ENCODE results near the gene EPB41L1.

The EPB41L1 gene

DNA sequence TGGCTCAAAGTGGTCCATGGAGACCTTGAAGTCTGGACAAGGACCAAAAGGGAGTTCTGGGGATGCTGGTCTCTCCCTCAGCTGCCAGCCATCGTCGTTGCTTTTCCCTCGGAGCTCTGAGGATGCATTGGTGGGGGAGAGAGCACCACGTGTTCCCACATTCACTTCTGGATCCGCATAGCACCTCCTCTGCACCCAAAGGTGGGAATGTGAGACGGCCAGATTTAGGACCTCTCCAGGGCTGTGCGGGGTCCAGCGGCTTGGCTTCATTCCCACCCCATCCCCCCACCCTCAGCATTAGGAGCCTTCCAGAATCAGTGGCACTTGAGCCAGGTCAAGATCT is 1.1 kb downstream of the EPB41L1 start:
- peak overlapping the region; percentile 70 for H3K4me3 ChIP-seq (ENCODE audit: extremely low read depth, insufficient read depth, low read length, poor library complexity, severe bottlenecking)
- H3K4me1 ChIP-seq (ENCODE audit: control insufficient read depth, insufficient read depth, low read length, poor library complexity, severe bottlenecking) = peaks cover 15% of the 10 kb centered on the region
- H3K27ac ChIP-seq (ENCODE audit: low read depth, low read length, severe bottlenecking) = no peak overlapping the region
- H3K36me3 ChIP-seq (ENCODE audit: control insufficient read depth, insufficient read depth, low read length) = no peaks in the 10 kb centered on the region
- 71 to 86% methylated on average over 5 to 8 of the region's 8 CpGs for WGBS, 2 experiments (ENCODE audit: insufficient coverage in 2 of 2)
- no peaks in the 10 kb centered on the region for H3K9me3 ChIP-seq (ENCODE audit: control insufficient read depth, low read length)

DNA sequence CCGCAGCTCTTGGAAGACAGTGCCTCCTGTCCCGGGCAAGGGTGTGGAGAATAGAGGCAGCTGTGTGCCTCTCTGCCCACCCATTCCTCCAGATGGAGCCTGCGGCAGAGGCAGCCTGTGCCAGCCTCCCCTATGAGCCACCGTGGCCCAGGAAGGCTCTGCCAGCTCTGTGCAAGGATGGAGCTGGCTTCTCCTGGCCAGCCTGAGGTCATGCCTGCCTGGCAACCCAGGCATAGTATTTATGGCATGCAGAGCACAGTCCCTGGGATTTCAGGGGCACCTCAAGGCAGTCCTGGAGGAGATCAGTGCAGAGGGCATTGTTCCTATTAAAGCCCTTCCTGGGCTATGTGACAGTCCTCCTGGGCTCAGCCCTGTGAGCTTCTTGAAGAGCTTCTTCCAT is 1.5 kb downstream of the EPB41L1 start:
- H3K4me1 ChIP-seq (ENCODE audit: control insufficient read depth, insufficient read depth, low read length, poor library complexity, severe bottlenecking) = peaks cover 11% of the 10 kb centered on the region
- 83 to 90% methylated on average over 2 to 4 of the region's 4 CpGs for WGBS, 2 experiments (ENCODE audit: insufficient coverage in 2 of 2)
- H3K36me3 ChIP-seq (ENCODE audit: control insufficient read depth, insufficient read depth, low read length) = no peaks in the 10 kb centered on the region
- no peak overlapping the region for H3K27ac ChIP-seq (ENCODE audit: low read depth, low read length, severe bottlenecking)
- no peaks in the 10 kb centered on the region for H3K9me3 ChIP-seq (ENCODE audit: control insufficient read depth, low read length)
- H3K4me3 ChIP-seq (ENCODE audit: extremely low read depth, insufficient read depth, low read length, poor library complexity, severe bottlenecking) = no peak overlapping the region

DNA sequence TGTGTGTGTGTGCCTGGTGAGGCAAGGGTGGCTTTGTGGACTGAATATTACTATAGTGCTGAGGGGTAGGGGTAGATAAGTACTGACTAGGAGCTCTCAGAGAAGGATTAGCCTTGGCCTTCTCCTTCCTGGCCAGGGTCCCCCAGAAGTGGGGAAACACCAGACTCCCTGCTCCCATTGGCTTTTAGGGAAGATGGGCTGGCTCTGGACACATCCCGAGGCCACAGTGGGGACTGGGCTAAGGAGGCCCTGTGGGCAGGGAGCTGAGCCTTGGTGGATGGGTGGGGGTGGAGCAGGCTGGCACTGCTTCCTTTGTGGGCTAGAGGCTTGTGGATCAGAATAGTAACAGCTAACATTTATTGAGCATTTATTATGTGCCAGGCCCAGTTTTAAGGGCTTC is 3.1 kb downstream of the EPB41L1 start:
- H3K27ac ChIP-seq (ENCODE audit: low read depth, low read length, severe bottlenecking) = no peak overlapping the region
- no peaks in the 10 kb centered on the region for H3K36me3 ChIP-seq (ENCODE audit: control insufficient read depth, insufficient read depth, low read length)
- no peaks in the 10 kb centered on the region for H3K9me3 ChIP-seq (ENCODE audit: control insufficient read depth, low read length)
- no CpG with 5 or more reads among the region's 1 CpG for WGBS, 2 experiments (ENCODE audit: insufficient coverage in 2 of 2)
- H3K4me3 ChIP-seq (ENCODE audit: extremely low read depth, insufficient read depth, low read length, poor library complexity, severe bottlenecking) = no peak overlapping the region
- H3K4me1 ChIP-seq (ENCODE audit: control insufficient read depth, insufficient read depth, low read length, poor library complexity, severe bottlenecking) = peaks cover 4% of the 10 kb centered on the region

DNA sequence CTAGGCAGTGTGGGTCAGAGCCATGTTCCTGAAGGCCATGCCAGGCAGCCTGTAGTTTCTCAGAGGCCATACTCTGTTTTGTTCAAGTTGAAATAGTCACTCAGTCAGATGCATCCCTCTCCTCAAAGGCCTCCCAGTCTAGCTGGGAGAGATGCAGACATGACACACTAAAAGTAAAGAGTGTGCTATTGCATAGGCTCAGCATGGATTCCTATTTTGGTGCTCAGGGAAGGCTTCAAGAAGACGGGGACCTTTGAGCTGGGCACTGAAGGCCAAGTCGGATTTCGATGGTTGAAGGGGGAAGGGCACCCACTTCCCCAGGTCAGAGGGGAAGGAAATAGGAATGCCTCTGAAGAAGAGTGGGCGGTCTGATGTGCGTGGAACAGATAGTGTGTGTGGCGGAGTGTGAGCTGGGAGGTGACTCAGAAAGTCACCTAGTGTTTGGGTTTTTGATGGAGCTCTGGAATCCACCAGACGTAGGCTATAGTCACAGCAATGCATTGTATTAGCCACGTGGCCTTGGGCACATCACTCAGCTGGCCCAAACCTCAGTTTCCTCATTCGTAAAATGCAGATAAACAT is 3.7 kb downstream of the EPB41L1 start:
- H3K4me1 ChIP-seq (ENCODE audit: control insufficient read depth, insufficient read depth, low read length, poor library complexity, severe bottlenecking) = peaks cover 4% of the 10 kb centered on the region
- no peak overlapping the region for H3K27ac ChIP-seq (ENCODE audit: low read depth, low read length, severe bottlenecking)
- 80 to 87% methylated on average over 7 of the region's 9 CpGs for whole genome bisulfite sequencing, 2 experiments (ENCODE audit: insufficient coverage in 2 of 2)

DNA sequence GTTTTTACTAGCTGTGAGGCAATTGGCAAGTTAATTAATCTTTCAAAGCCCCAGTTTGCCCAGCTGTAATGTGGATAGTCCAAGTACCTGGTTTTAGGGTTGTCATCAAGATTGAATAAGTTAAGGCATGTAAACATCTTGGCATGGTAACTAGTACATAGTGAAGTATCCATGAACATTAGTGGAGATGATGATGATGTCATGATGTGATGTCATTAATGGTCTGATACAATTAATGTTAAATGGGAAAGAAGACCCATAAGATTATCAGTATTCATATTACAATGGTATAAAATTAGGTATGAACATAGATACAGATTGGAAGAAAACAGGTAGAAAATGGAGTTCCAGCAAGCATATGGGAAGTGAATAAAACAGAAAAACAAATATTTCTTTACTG is 5.3 kb downstream of the EPB41L1 start:
- Histone ChIP-seq H3K4me1 (ENCODE audit: control insufficient read depth, insufficient read depth, low read length, poor library complexity, severe bottlenecking) (no peaks in the 10 kb centered on the region), H3K4me3 (ENCODE audit: extremely low read depth, insufficient read depth, low read length, poor library complexity, severe bottlenecking) (no peak overlapping the region), H3K36me3 (ENCODE audit: control insufficient read depth, insufficient read depth, low read length) (no peaks in the 10 kb centered on the region), H3K9me3 (ENCODE audit: control insufficient read depth, low read length) (no peaks in the 10 kb centered on the region), H3K27ac (ENCODE audit: low read depth, low read length, severe bottlenecking) (no peak overlapping the region)

More for the DNA sequence above, 3.7 kb downstream of the EPB41L1 start:
- Histone ChIP-seq H3K4me3 (ENCODE audit: extremely low read depth, insufficient read depth, low read length, poor library complexity, severe bottlenecking) (no peak overlapping the region), H3K9me3 (ENCODE audit: control insufficient read depth, low read length) (no peaks in the 10 kb centered on the region), H3K36me3 (ENCODE audit: control insufficient read depth, insufficient read depth, low read length) (no peaks in the 10 kb centered on the region)

DNA sequence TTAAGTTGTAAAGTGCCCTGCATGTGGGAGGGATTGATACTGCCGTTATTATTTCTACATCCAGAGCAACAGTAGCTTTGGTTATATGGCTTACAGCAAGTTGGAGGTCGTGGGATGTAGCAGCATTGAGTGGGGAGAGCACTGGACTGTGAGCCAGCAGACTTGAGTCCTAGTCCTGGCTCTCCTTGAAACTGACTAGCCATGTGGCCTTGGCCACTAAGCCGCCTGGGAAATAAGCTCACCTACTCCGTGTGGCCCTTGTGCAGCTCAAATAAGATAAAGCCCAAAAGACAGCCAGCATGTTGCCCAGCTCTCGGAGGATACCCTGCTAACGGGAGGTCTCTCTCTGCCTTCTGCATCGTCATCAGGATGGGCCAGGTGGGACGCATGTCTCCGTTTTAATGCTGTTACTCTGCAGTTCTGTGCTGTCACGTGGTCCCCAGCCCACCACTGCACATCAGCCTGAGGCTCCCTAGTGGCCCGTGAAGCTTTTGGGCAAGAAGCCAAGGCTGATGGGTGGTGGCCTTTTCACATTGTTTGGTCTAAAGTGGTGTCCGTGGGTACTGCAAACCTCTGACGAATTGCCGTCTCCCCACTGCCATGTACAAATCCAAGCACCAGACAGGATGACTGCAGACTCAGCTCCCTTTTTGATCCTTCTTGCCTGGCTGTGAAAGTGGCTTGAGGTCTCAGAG is 7.9 kb downstream of the EPB41L1 start:
- 89% methylated on average over 12 of the region's 14 CpGs for WGBS, 2 experiments (ENCODE audit: insufficient coverage in 2 of 2)
- H3K27ac ChIP-seq (ENCODE audit: low read depth, low read length, severe bottlenecking) = no peak overlapping the region
- no peaks in the 10 kb centered on the region for H3K9me3 ChIP-seq (ENCODE audit: control insufficient read depth, low read length)
- no peaks in the 10 kb centered on the region for H3K36me3 ChIP-seq (ENCODE audit: control insufficient read depth, insufficient read depth, low read length)
- H3K4me1 ChIP-seq (ENCODE audit: control insufficient read depth, insufficient read depth, low read length, poor library complexity, severe bottlenecking) = no peaks in the 10 kb centered on the region
- H3K4me3 ChIP-seq (ENCODE audit: extremely low read depth, insufficient read depth, low read length, poor library complexity, severe bottlenecking) = no peak overlapping the region

DNA sequence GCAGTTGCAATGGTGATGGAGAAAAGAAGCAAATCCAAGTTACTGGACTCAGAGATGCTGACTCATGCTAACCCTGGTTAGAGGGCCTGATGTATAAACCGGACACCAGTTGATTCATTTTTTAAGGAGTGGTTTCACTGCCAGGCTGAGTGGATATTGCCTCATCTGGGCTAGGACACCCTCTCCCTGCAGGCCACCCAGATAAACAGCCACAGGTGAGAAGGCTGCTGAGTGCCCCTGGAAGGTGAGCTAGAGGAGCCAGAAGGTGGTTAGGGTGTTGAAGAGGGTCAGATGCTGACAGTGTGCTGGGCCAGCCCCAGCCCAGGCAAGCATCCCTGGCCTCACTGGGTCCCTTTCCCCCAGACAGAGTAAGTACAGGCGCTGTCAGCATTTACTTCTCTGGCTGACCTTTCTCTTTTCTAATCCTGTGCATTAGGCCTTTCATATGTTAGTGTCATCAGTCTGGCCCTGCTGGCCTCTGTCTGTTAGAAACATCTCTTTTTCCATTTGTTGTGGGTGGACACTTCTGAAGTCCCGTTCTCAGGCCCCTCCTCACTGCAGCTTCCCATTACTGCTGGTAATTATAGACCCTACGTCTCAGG is 13.5 kb downstream of the EPB41L1 start:
- WGBS, 2 experiments (ENCODE audit: insufficient coverage in 2 of 2) = 76 to 84% methylated on average over 1 to 3 of the region's 4 CpGs
- no peak overlapping the region for H3K27ac ChIP-seq (ENCODE audit: low read depth, low read length, severe bottlenecking)
- H3K9me3 ChIP-seq (ENCODE audit: control insufficient read depth, low read length) = no peaks in the 10 kb centered on the region
- H3K4me3 ChIP-seq (ENCODE audit: extremely low read depth, insufficient read depth, low read length, poor library complexity, severe bottlenecking) = no peak overlapping the region
- H3K4me1 ChIP-seq (ENCODE audit: control insufficient read depth, insufficient read depth, low read length, poor library complexity, severe bottlenecking) = peaks cover 6% of the 10 kb centered on the region
- no peaks in the 10 kb centered on the region for H3K36me3 ChIP-seq (ENCODE audit: control insufficient read depth, insufficient read depth, low read length)

DNA sequence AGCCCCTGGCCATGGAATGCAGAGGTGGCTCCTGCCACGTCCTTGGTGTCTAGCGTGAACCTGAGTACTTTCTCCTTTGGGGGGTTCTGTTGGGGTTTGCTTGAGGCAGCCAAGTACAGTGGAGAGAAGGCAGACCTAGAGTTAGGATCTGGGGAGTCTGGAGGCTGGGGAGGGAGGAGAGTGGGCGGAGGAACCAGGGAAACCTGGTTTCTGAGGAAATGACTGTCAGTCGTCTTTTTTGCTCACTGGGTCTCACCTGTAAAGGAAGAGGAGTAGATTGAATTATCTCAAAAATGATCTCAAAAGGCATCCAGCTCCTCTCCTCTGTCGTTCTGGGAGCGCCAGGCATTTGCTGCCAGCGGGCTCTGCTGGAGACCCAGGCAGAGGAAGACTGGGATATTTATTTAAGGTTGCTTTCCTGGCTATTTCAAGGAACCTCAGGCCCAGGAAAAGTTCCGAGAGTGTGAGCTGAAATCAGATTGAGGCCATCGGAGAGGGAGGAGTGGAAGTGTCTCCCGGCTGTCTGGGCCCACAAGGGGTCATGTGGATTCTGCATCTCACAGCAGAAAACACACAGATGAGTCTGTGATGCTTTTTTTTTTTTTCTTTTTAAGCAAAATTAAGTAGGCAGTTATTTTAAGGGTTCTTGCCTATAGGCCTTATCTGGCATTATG is 16.1 kb downstream of the EPB41L1 start:
- WGBS, 2 experiments (ENCODE audit: insufficient coverage in 2 of 2) = 78 to 82% methylated on average over 4 to 6 of the region's 10 CpGs
- Histone ChIP-seq H3K27ac (ENCODE audit: low read depth, low read length, severe bottlenecking) (no peak overlapping the region), H3K9me3 (ENCODE audit: control insufficient read depth, low read length) (no peaks in the 10 kb centered on the region), H3K4me3 (ENCODE audit: extremely low read depth, insufficient read depth, low read length, poor library complexity, severe bottlenecking) (no peak overlapping the region), H3K36me3 (ENCODE audit: control insufficient read depth, insufficient read depth, low read length) (no peaks in the 10 kb centered on the region), H3K4me1 (ENCODE audit: control insufficient read depth, insufficient read depth, low read length, poor library complexity, severe bottlenecking) (peaks cover 21% of the 10 kb centered on the region)

DNA sequence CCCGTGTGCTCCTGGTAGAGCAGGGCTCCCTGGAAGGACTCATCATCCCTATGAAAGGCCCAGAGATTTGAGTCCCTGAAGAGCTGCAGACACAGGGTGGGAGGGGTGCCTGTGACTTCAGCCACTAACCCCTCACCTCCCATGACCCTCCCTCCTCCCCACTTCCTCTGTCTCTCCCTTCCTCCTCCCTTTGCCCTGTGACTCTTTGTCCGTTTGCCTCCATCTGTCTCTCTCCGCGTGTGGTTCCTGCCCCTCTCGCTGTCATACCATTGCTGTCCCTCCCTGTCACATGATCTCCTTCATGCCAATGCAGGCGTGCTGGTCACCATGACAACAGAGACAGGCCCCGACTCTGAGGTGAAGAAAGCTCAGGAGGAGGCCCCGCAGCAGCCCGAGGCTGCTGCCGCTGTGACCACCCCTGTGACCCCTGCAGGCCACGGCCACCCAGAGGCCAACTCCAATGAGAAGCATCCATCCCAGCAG is 19.0 kb downstream of the EPB41L1 start:
- Histone ChIP-seq H3K36me3 (ENCODE audit: control insufficient read depth, insufficient read depth, low read length) (no peaks in the 10 kb centered on the region), H3K4me1 (ENCODE audit: control insufficient read depth, insufficient read depth, low read length, poor library complexity, severe bottlenecking) (peaks cover 18% of the 10 kb centered on the region), H3K27ac (ENCODE audit: low read depth, low read length, severe bottlenecking) (peak overlapping the region; percentile 24), H3K4me3 (ENCODE audit: extremely low read depth, insufficient read depth, low read length, poor library complexity, severe bottlenecking) (no peak overlapping the region), H3K9me3 (ENCODE audit: control insufficient read depth, low read length) (no peaks in the 10 kb centered on the region)
- 9 to 11% methylated on average over 8 to 11 of the region's 11 CpGs for WGBS, 2 experiments (ENCODE audit: insufficient coverage in 2 of 2)

DNA sequence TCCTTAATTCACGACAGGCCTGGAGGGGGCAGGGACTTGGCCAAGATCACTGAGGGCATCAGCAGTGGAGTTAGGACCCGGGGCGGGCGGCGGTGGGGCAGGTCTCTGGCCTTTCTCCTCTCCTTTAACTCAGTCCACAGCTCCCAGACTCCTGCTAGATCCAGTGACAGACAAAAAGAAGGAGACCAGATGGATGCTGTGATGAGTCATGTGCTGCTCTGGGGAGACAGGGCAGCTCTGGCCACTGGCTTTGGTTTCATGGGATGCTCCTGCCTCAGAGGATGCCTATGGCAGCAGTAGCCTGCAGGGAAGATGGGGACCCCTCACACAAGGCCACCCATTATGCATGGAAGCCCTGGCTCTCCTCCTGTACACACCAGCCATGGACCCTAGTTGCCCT is 20.5 kb downstream of the EPB41L1 start:
- Histone ChIP-seq H3K4me3 (ENCODE audit: extremely low read depth, insufficient read depth, low read length, poor library complexity, severe bottlenecking) (no peak overlapping the region), H3K36me3 (ENCODE audit: control insufficient read depth, insufficient read depth, low read length) (no peaks in the 10 kb centered on the region), H3K27ac (ENCODE audit: low read depth, low read length, severe bottlenecking) (no peak overlapping the region), H3K4me1 (ENCODE audit: control insufficient read depth, insufficient read depth, low read length, poor library complexity, severe bottlenecking) (peaks cover 18% of the 10 kb centered on the region), H3K9me3 (ENCODE audit: control insufficient read depth, low read length) (no peaks in the 10 kb centered on the region)
- WGBS, 2 experiments (ENCODE audit: insufficient coverage in 2 of 2) = 73 to 86% methylated on average over 4 to 5 of the region's 5 CpGs
